Right ventricle myocardium inferior (tissue), 1 donor: Measurements from ENCODE around the gene LAMA4. TPM values are rescaled to one million over a fixed set of nuclear protein-coding genes. Genes with fewer than 3 reads are reported as not detected.

ENCODE experiments used
- ATAC-seq: fragments of 200-7000 bp; cut with Tn5 transposase; one replicate; pipeline ENCODE4 v1.9.1; 2020; ENCODE audit warnings: mild to moderate bottlenecking, moderate library complexity
- DNase-seq: peaks from one replicate; pipeline ENCODE4 v3.0.0; 2021; ENCODE audit errors: missing footprints
- intact Hi-C: fragments of 100-400 bp; cut with DNase I; formaldehyde crosslinking; loops from one replicate; pipeline ENCODE4 v1.11.0; 2022
- total RNA-seq: library from RNA; stranded (reverse); fragmentation: NEBNext Ultra II Directional; extraction: Animal tissue kit (Norgen Biotek cat#: 25700); gene quantifications from one replicate; pipeline ENCODE4 v1.2.1, GENCODE V29; 2021
- donor health status: DM: no; HTN: yes; CAD: no; lungs with severe emphysema.

LAMA4 gene
- total RNA-seq, 1 donor from 2014 or later, result 83.0 TPM

DNA sequence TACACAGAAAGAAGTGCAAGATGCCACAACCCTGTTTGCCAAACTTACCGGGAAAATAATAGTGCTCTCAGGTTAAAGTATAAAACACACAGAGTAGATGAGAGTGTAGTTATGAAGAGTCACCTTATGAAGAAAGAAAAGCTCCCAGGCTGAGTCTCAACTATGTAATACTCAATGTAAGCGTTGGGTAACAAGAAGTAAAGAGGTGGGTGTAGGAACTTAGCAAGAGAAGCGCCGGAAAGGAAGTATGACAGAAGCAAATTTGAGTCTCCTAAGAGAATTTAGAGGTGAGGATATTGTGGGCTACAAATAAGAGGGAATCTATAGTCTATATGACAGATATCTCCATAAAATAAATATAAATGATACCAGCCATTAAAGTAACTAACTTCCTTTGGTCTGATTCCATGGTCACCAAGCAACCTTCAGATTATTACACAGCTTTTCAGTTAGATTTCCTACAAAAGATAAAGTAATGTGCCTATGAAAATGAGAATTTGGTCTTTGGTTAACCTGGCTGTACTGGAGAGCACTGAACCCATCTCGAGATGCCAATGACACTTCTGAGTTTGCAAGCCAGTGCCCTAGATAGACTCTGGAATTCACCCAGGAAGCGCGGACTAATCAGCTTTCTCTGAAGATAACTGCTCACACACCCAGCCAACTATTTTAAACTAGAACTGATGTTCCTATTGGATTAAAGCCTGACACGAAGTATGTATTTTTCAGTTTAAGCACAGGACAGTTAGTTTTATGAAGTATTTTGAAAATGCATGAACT, 168.9 kb downstream of the LAMA4 start:
- intact Hi-C loops, result loop anchor here (5.0 kb wide), 1 partner anchor 182 kb away; no protein-coding TSS in a partner anchor
- no peak for DNase-seq

DNA sequence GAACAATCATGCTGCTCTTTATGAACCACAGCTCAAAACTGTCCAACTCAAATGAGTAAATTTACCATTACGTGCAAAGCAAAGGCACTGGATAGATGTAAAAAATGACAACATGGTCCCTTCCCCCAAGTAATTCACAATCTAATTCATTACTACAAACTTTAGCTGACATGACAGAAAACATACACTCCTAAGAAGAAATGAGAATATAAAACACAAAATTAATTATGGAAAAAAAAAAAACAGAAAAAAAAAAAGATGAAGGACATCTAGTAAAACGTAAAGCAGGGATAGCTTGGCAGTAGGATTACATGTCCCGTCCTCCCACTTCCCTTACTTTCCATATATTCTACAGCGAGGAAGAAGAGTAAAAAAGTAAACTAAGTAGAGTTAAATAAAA, 172.8 kb downstream of the LAMA4 start:
- intact Hi-C loops, result no loop called here
- ATAC-seq (no peak), DNase-seq (no peak)

More for the DNA sequence above, 168.9 kb downstream of the LAMA4 start:
- peak; percentile 48 for ATAC-seq

DNA sequence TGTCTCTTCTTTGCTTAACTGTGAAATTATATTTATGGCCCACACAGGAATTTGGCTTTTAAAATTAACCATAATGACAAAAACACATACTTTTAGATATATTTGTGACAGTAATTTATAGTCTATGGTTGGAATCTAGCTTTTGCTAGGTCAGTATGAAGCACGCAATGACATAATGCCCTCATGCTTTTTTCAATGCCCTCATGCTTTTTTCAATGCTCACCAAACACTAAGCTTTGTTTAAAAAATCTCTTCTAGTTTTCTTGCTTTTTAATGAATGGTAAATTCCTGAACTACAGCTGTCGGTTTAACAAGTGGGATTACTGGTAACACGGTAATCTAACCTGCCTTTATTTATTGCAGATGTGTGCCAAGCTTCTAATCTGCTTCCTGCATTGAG, 187.8 kb downstream of the LAMA4 start:
- ATAC-seq (no peak), DNase-seq (no peak)
- intact Hi-C loops, result no loop called here

DNA sequence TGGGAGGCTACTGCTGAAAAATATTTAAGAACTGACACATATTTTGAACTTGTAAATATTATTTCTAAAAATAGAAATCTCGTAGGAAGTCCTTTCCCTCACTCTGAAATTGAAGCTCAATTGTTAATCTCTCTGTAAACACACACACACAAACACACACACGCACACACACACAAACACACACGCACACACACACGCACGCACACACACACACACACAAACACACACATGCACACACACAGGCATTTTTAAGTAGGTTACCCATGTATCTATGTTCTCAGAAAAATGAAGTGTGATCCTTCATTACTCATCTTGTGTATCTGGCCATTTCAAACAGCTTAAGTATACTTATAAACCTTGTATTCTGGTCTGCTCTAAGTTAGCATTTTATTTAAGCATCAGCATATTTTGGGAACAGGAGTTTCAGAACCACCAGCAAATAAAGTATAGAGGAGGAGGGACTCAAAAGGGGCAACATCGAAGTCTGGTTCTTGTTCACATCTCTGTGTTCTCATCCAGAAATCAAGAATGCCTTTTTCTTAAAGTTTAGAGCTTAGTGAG, 188.9 kb downstream of the LAMA4 start:
- ATAC-seq (no peak), DNase-seq (no peak)
- intact Hi-C loops, result no loop called here

DNA sequence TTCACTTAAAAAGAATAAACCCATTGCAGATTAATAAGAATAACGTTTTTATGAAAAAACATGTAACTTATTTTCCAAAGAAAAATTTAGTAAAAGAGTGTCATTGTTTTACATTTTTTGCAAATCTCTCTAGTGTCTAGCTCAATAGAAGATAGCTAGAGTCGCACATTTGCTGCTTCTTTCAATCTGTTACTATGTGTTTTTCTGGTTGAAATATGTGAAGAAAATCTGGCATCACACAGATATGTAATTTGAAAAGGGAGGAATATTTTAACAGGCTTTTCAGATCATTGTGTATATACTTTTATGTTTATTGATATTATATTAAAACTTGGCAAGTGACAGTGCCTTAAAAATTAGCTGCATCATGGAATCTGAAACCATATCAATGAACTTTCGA, 191.4 kb downstream of the LAMA4 start:
- DNase-seq, result no peak
- ATAC-seq, result no peak
- intact Hi-C loops, result no loop called here

DNA sequence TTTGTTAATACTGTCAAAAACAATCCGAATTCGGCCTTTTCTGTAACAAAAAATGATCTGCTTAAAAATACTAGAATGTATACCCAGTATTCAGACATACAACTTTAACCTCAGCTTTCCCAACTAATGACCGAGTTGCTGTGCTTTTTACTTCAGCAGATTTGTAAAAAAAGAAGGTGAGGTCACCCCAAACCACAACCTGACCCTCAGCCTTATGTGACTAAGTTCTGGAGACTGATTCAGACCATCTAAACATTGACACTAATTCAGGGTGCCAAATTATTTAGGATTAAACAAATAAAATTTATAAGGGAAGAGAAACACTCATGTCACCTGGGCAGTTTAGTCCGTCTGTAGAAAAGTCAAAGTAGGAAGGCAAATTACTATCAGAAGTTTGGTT, 192.8 kb downstream of the LAMA4 start:
- no peak for DNase-seq
- no peak for ATAC-seq
- intact Hi-C loops, result no loop called here

Other genes with a start within 250 kb of the LAMA4 start
- not detected for gene CCN6, start 200.5 kb downstream of the LAMA4 start, total RNA-seq
- gene TUBE1, start 167.1 kb downstream of the LAMA4 start, total RNA-seq, result 24.0 TPM
- 75.1 TPM for gene FAM229B, start 167.0 kb downstream of the LAMA4 start, total RNA-seq
- gene RFPL4B, start 92.8 kb upstream of the LAMA4 start, total RNA-seq, result not detected